ENCODE results near the gene PCNX3.

Gene PCNX3

GRCh38 chr11:65615229-65615949 is at the start of gene PCNX3:
TSS of gene PCNX3 (plus strand) at chr11:65615776. CDS start at chr11:65616312, 536 bp downstream.
- DNase-seq: peak; percentile 100

DNA sequence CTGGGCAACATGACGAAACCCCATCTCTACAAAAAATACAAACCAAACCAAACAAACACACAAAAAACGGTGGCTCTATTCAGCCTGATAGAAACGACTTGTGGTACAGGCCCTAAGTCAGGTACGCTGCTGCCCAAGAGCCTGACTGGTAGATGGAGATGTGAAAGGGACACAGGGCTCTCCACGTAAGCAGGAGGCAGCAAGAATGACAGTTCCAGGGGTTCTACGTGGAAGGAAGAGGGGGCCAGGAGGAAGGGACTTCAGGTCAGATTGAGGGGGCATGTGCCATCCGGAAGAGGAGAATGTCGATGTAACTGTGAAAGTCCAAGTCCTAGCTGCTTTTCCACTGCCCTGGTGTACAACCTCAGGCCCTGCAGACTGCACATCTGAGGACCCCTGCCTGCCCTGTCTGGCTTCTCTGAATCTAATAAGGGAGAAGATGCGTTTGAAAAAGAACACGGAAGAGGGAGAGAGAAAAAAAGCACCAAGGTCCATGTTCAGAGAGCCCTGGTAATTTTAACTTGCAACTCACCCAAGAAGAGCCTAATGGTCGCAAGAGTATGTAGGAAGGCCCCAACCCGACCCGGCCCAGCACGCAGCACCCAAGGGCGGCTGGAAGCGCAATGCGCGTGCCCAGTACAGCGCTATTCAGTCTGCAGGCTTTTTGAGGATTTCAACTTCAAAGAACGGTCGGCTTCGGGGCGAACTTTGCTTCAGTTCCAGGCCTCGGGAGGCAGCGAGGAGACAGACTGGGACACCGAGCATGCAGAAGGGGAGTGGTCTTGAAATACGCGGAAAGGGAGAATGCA is 46.2 kb upstream of the PCNX3 start:
- DNase-seq: no peak

GRCh38 chr11:65569973-65570918 is 45.3 kb upstream of the PCNX3 start, which contains the start of gene ZNRD2:
TSS of gene ZNRD2 (plus strand) at chr11:65570477. CDS start at chr11:65570492, 15 bp downstream.
- peak; percentile 95 for DNase-seq

DNA sequence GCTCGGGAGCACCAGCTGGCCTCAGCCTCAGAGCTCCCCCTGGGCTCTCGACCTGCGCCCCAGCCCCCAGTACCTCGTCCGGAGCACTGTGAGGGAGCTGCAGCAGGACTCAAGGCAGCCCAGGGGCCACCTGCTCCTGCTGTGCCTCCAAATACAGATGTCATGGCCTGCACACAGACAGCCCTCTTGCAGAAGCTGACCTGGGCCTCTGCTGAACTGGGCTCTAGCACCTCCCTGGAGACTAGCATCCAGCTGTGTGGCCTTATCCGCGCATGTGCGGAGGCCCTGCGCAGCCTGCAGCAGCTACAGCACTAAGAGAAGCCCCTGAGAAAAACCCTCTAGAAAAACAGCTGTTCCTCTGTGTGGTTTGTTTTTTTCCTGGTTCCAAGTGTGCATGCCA is 44.2 kb upstream of the PCNX3 start:
- DNase-seq: no peak

DNA sequence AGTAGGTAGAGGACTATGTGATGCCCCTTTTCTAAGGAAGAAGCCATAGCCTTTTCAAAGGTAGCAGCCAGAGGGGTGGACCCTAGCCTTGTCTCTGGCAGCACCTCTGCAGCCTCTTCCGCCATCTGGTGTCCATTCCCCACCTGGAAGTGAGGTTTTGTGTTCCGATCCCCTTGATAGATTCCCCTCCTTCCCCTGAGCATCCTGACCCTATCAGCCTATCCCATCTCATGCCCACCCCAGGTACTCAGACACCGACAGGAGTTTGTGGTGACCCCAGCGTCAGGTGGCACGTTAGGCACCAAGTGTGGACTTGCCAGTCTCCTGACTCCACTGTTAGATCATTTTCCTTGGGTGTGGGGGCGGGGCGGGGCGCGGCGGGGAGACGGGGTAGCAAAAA is 43.6 kb upstream of the PCNX3 start:
- DNase-seq: no peak

- DNase-seq: peak; percentile 85
Observed at GRCh38 chr11:65572356-65573051, 43.1 kb upstream of the PCNX3 start, which contains the start of gene FAM89B. TSS of gene FAM89B (plus strand) at chr11:65572538. CDS start at chr11:65572670, 132 bp downstream.

- no peak for DNase-seq
Observed at GRCh38 chr11:65573391-65574079, 42.0 kb upstream of the PCNX3 start.

DNA sequence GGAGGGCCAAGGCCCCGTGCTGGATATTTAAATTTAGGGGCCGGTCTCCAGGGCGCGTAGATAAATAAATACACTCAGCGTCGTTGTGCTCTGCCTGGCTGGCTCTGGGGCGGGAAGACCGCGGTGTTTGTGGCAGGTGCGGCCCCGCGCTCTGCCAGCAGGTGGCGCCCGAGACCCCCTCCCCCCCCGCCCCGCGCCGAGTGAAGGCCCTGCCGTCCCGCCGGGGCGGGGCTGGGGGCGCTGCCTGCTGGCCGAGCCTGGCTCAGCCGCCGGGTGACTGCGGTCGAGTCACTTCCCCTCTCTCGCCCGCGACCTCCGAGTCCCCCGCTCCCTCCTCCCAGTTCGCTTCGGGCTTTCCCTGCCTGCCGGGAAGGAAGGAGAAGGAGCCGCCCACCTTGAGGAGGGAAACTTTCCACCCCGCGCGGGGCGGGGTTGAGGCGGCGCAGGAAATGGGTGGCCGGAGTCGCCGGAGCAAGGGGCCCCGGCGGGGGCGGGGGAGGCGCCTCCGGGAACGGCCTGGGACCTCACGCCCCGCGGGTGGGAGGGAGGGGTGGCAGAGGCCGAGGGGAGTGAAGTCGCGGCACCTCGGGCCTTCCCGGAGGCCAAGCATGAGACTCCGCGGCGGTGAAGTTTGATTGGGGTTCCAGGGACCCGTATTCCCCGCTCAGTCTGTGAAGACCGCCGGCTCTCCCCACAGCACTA is 41.3 kb upstream of the PCNX3 start:
- DNase-seq: peak; percentile 71

DNA sequence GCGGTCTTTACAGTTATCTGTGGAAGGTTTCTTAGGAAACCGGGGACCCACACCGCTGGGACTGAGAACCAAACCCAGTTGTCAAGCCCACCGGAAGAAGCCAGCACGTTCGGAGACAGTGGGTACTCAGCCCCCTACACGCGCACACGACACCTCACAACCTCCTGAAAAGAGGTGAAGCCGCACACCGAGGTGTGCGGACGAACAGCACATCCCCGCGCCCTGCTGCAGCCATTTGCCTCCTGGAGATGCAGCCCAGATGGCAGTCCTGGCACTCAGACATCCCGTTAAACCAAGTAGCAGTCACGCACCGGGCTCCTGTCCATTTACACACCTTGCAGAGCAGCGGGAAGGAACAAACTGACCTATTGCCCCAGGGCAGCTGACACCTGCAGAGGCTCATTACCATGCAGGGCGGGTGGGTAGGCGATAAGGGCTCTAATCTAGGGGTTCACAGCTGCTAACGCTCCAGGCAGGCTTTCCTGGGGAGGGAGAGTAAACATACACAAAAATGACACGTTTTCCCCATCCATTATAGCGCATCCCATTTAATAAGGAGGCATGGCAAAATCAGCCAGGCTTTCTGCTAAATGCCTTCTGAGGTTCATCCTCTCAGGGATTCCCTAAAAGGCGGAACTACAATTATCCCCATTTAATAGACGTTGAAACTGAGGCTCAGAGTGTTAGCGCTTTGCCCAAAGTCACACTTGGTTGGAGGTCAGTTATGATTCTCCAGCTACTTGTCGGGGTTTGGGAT is 40.6 kb upstream of the PCNX3 start:
- DNase-seq: no peak

- peak; percentile 68 for DNase-seq
Observed at GRCh38 chr11:65575568-65576231, 39.9 kb upstream of the PCNX3 start, which contains the start of gene EHBP1L1. TSS of gene EHBP1L1 (plus strand) at chr11:65576053. CDS start at chr11:65576303, 250 bp downstream.

- DNase-seq: no peak
Observed at GRCh38 chr11:65576232-65576866, 39.2 kb upstream of the PCNX3 start.

DNA sequence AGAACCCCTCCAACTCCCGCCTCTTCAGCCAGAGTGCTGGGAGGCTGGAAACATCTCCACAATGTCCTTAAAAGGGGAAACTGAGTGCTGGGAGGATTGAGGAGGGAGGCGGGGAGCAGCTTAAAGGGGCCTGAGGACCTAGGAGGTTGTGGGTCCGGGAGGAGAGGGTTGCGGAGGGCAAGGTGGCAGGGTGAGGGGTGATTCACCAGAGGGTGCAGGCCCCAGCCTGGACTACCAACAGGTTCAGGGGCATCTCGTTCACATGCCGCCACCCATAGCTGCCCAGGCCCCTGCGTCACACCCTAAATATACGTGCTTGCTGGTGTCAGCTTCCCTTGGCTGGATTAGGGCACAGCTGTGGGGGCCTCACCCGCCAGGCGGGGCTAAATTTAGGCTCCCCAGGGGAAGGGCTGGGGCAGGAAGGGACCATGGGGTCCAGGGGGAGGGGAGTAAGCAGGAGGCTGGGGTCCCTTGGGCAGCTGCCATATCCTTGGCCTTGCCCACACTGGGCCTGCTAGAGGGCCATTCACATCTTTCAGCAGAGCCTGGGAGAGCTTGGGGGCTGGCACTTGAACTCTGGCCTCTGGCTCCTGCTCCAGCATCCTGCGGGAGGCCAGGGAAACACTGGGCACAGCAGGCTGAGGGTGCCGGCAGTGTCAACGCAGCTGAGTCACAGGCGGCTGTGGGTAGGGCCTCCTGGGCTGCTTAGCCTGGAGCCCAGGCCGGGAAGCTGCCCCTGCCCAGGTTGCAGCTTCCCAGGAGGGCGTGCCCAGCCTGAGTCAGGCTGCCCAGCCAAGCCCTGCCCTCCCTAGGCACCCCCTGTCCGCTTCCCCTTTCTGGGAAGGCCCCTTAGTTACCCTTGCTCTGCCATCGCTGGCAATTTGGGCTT is 38.5 kb upstream of the PCNX3 start:
- DNase-seq: no peak

GRCh38 chr11:65577756-65578109 is 37.8 kb upstream of the PCNX3 start:
- no peak for DNase-seq

DNA sequence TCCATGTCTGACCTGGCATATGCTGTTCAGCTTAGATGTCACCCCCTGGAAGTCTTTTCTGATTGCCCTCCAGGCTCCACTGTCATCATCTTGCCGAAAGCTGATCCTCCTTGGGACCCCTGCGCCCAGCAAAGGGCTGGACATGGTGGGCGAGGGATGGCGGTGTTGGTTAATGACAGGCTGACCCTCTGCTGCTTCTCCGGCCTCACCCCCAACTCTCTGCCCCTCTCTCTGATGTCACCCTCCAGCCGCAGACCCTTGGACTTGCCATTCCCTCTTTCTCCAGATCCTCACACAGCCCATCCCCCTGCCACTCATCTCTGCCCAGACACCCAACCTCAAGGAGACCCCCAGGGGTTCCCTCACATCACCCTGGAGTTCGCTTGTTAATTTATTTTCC is 37.4 kb upstream of the PCNX3 start:
- DNase-seq: no peak

DNA sequence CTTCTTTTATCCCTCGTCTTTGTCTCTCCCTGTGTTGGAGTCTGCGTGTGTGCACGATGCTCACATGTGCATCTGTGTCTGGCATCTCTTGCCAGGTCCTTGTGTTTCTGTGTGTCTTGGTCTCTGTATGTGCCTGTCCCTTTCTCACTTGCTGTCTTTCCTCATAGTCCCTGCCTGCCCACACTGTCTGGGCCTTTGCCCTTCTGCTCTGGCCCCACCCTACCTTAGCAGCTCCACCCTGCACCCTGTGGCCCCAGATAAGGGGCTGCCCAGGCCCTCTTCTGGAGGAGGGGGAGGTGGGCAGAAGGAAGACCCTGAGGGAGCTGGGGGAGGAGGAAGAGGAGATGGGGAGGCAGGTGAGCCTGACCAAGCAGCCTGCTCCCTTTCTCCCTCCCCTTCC is 36.9 kb upstream of the PCNX3 start:
- no peak for DNase-seq

DNA sequence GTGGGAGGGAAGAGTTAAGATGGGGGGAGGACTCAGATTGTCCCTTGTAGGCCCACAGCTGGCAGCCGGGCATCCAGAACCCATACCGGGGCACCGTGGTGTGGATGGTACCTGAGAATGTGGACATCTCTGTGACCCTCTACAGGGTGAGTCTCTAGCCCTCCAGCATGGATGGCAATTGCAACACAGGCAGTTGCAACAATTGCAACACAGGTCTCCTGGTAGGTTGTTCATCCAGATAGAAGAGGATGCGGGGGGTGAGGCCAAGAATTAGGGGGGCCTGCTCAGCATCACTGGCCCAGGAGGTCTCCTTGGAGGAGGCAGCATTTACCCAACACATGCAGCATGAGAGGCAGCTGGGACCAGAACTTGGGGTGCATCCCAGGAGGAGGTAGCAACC is 36.3 kb upstream of the PCNX3 start:
- no peak for DNase-seq

GRCh38 chr11:65580031-65580692 is 35.4 kb upstream of the PCNX3 start:
- no peak for DNase-seq

Data from activated T-cell treated with anti-CD3 and anti-CD28 coated beads for 4 hours (primary cell).